ENCODE measurements around the gene ANXA4. TPM values are rescaled to one million over a fixed set of nuclear protein-coding genes. Genes with fewer than 3 reads are reported as not detected.

Gene ANXA4
- total RNA-seq, 2 donors from 2014 or later, result 22.4 to 32.0 TPM

GRCh38 chr2:69833752-69834151 is 91.8 kb downstream of the ANXA4 start:
- H3K27ac Mint-ChIP-seq, result no peak overlapping the region
- ATAC-seq (no peak), DNase-seq (ENCODE audit: low spot score in 2 of 2) (no peak)
- no peaks in the 10 kb centered on the region for H3K9me3 Mint-ChIP-seq
- H3K36me3 Mint-ChIP-seq, result peaks cover 16 to 23% of the 10 kb centered on the region in 2 donors

- DNase-seq (ENCODE audit: low spot score in 2 of 2) (no peak), ATAC-seq (no peak)
- Mint-ChIP-seq H3K36me3 (peaks cover 10 to 17% of the 10 kb centered on the region in 2 donors), H3K9me3 (no peaks in the 10 kb centered on the region), H3K27ac (no peak overlapping the region)
Measured at GRCh38 chr2:69835666-69836065, 93.7 kb downstream of the ANXA4 start.

GRCh38 chr2:69836316-69836715 is 94.4 kb downstream of the ANXA4 start:
- Mint-ChIP-seq H3K36me3 (peaks cover 8 to 16% of the 10 kb centered on the region in 2 donors), H3K9me3 (no peaks in the 10 kb centered on the region), H3K27ac (no peak overlapping the region)
- DNase-seq (ENCODE audit: low spot score in 2 of 2) (no peak), ATAC-seq (no peak)

- ATAC-seq, result peak in 1 of 2 donors; percentile 64
- Mint-ChIP-seq H3K36me3 (peaks cover 8 to 11% of the 10 kb centered on the region in 2 donors), H3K9me3 (no peaks in the 10 kb centered on the region), H3K27ac (no peak overlapping the region)
- no peak for DNase-seq (ENCODE audit: low spot score in 2 of 2)
Measured at GRCh38 chr2:69837533-69837932, 95.6 kb downstream of the ANXA4 start.

- Mint-ChIP-seq H3K9me3 (no peaks in the 10 kb centered on the region), H3K36me3 (peaks cover 5 to 15% of the 10 kb centered on the region in 2 donors), H3K27ac (no peak overlapping the region)
- ATAC-seq (no peak), DNase-seq (ENCODE audit: low spot score in 2 of 2) (no peak)
Measured at GRCh38 chr2:69843993-69844392, 102.1 kb downstream of the ANXA4 start.

- H3K27ac Mint-ChIP-seq, result no peak overlapping the region
- DNase-seq (ENCODE audit: low spot score in 2 of 2) (no peak), ATAC-seq (no peak)
- H3K9me3 Mint-ChIP-seq, result no peaks in the 10 kb centered on the region
- peaks cover 5 to 15% of the 10 kb centered on the region in 2 donors for H3K36me3 Mint-ChIP-seq
Measured at GRCh38 chr2:69844560-69844959, 102.6 kb downstream of the ANXA4 start.

- H3K9me3 Mint-ChIP-seq, result no peaks in the 10 kb centered on the region
- no peak for ATAC-seq
- peaks cover 5 to 15% of the 10 kb centered on the region in 2 donors for H3K36me3 Mint-ChIP-seq
- DNase-seq (ENCODE audit: low spot score in 2 of 2), result no peak
- peak overlapping the region in 1 of 2 donors; percentile 7 for H3K27ac Mint-ChIP-seq
Measured at GRCh38 chr2:69846182-69847067, 104.5 kb downstream of the ANXA4 start.

- DNase-seq (ENCODE audit: low spot score in 2 of 2), result no peak
- Mint-ChIP-seq H3K36me3 (peaks cover 5 to 15% of the 10 kb centered on the region in 2 donors), H3K9me3 (no peaks in the 10 kb centered on the region), H3K27ac (peak overlapping the region in 1 of 2 donors; percentile 7)
- no peak for ATAC-seq
Measured at GRCh38 chr2:69847068-69847828, 105.3 kb downstream of the ANXA4 start.

- DNase-seq (ENCODE audit: low spot score in 2 of 2), result no peak
- ATAC-seq, result no peak
- Mint-ChIP-seq H3K36me3 (peaks cover 5 to 15% of the 10 kb centered on the region in 2 donors), H3K27ac (no peak overlapping the region), H3K9me3 (no peaks in the 10 kb centered on the region)
Measured at GRCh38 chr2:69848186-69848790, 106.4 kb downstream of the ANXA4 start.

GRCh38 chr2:69858261-69858660 is 116.3 kb downstream of the ANXA4 start:
- no peaks in the 10 kb centered on the region for H3K9me3 Mint-ChIP-seq
- no peaks in the 10 kb centered on the region for H3K36me3 Mint-ChIP-seq
- H3K27ac Mint-ChIP-seq, result no peak overlapping the region
- DNase-seq (ENCODE audit: low spot score in 2 of 2) (no peak), ATAC-seq (no peak)

GRCh38 chr2:69863298-69863697 is 121.4 kb downstream of the ANXA4 start:
- Mint-ChIP-seq H3K27ac (no peak overlapping the region), H3K36me3 (peaks cover 14 to 15% of the 10 kb centered on the region in 2 donors), H3K9me3 (no peaks in the 10 kb centered on the region)
- no peak for DNase-seq (ENCODE audit: low spot score in 2 of 2)
- no peak for ATAC-seq

Other genes starting within 250 kb of the ANXA4 start
- gene AAK1, start 98.4 kb upstream of the ANXA4 start, total RNA-seq, result 100 to 1,000 TPM; 129 to 137 TPM
- 10 to 100 TPM; 22.8 to 44.9 TPM for gene GMCL1, start 87.5 kb downstream of the ANXA4 start, total RNA-seq
- 10 to 100 TPM; 61.4 to 69.4 TPM for gene SNRNP27, start 151.8 kb downstream of the ANXA4 start, total RNA-seq
- gene MXD1, start 173.0 kb downstream of the ANXA4 start, total RNA-seq, result 10 to 100 TPM; 14.5 to 20.7 TPM
- gene ASPRV1, start 219.5 kb downstream of the ANXA4 start, total RNA-seq, result 1 to 10 TPM; 1.5 TPM